HG02852 (cell line): ENCODE data around the gene NPEPL1.
"Not testable (repeated sequence)": the region's sequence is repeated elsewhere in the genome, so short reads cannot be mapped to it uniquely, and the experiment has no call there.

Experiments
- ATAC-seq: cut with Tn5 transposase; IDR thresholded peaks from one replicate; pipeline ENCODE4 v1.9.1; 2021; ENCODE audit warnings: mild to moderate bottlenecking, moderate library complexity; ENCODE audit not compliant: unreplicated experiment

NPEPL1 gene

DNA sequence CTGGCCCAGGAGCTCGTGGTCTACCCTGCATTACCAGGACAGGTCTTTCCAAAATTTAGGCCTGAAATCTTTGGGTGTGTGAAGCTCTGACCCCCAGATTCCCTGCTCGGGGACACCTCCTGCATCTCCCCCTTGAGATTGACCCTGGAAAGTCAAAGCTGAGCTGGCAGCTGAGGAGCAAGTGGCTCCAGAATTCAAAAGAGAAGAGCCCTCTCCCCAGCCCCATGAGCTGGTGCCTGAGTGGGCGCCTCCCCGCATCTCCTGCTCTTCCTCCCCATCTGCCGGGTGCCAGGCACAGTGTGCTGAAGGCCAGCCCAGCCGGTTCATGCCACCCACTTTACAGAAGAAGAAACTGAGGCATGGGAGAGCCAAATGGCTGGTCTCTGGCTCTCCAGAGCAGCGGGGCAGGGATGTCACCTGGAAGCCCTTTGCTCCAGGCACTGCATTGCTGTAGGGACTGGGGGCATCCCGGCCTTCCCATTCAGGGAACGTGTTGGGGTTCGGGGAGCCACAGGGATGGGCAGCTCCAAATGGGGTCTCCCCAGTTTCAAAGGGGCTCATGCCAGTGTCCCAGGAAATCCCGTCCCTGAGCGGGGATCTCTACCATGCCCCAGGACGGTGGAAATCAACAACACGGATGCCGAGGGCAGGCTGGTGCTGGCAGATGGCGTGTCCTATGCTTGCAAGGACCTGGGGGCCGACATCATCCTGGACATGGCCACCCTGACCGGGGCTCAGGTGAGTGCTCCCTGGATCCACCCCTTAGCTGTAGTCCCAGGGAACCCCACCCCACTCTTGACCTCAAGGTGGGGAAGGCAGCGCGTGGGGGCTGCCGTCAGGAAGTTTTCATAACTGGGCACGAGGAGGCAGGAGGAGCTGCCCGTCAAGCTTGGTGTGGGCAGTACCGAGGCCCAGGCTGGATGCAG is 20.5 kb downstream of the NPEPL1 start:
- ATAC-seq = no peak

DNA sequence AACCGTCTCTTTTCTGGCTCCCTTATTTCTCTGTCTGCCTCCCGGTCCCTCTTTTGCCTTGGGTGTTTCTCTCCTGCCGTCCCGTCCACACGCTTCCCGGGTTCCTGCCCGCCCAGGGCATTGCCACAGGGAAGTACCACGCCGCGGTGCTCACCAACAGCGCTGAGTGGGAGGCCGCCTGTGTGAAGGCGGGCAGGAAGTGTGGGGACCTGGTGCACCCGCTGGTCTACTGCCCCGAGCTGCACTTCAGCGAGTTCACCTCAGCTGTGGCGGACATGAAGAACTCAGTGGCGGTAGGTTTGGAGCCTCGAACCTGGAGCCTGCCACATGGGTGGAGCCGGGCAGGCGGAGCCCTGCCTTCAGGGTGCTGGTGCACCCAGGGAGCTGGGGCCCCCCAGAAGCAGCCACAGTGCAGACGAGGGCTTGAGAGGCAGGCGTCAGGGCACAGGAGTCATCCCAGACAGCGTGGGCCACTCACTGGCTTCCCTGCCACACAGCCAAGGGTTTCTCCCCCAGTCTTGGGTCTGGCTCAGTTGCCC is 21.3 kb downstream of the NPEPL1 start:
- no peak for ATAC-seq

DNA sequence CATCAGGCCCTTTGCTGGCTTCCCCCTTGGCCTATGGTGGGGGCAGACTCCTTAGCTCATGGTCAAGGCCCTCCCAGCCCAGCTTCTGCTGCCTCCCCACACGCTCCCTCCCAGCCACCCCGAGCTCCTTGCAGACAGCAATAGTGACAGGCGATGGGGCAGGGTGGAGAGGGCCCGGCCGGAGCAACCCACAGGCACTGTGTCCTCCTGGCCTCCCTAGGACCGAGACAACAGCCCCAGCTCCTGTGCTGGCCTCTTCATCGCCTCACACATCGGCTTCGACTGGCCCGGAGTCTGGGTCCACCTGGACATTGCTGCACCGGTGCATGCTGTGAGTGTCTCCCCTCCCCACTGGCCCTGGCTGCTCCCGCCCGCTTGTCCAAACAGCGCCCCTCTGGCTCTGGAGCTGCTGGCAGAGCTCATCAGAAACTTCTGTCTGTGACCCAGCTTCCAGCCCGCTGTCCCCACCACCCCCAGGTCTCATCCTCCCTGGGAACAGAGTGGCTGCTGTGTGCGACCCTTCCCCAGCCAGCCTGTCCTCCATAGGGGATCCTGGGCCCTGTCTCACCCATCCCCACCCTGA is 21.8 kb downstream of the NPEPL1 start:
- ATAC-seq = no peak

DNA sequence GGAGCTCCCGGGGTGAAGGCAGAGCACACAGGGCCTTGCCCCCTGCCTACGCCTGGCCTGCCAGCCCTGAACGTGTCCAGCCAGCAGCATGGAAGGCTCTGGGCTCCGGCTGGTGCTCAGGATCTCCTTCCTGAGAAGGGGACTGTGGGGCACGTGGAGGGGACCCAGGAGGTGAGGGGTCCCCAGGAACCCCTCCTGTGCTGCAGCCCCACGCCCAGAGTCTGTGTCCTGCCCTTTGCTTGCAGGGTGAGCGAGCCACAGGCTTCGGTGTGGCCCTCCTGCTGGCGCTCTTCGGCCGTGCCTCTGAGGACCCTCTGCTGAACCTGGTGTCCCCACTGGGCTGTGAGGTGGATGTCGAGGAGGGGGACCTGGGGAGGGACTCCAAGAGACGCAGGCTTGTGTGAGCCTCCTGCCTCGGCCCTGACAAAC is 22.3 kb downstream of the NPEPL1 start:
- ATAC-seq = no peak

DNA sequence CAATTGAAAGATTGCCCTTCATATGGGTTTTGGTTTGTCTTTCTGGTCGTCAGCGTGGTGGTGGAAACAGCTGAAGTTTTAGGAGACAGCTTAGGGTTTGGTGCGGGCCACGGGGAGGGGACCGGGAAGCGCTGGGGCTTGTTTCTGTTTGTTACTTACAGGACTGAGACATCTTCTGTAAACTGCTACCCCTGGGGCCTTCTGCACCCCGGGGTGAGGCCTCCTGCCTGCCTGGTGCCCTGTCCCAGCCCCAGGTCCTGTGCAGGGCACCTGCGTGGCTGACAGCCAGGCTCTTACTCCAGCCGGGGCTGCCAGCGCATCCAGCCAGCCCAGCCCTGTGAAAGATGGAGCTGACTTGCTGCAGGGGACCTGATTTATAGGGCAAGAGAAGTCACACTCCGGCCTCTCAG is 22.8 kb downstream of the NPEPL1 start:
- no peak for ATAC-seq

DNA sequence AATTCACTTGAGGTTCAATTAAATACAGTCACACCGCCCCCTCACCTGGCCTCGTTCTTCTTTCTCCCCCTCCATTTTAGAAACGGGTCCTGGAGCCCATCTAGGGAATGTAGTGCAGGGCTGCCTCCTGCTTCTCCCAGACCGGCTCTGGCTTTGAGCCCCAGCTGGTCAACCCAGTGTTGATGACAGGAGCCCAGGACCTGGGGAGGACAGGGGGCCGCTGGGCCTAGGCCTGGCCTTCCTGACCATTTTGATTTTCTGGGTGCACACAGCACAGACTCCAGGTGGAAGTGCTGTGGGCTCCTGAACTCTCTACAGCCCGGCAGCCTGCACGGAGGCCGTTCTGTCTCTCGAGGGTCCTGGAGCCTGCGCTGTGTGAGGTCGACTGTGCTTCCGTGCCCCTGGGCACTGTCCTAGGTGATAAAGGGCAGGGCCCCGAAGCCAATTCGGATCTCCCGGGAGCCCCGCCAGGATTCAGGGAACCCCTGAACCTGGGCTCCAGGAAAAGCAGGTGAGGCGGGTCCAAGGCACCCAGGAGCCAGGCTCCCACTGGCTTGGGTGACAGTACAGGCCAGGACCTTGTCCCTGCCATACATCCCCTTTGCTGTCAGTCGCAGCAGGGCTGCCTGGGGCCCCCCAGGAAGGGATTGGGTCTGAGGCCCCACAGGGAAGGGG is 23.3 kb downstream of the NPEPL1 start:
- ATAC-seq = no peak

DNA sequence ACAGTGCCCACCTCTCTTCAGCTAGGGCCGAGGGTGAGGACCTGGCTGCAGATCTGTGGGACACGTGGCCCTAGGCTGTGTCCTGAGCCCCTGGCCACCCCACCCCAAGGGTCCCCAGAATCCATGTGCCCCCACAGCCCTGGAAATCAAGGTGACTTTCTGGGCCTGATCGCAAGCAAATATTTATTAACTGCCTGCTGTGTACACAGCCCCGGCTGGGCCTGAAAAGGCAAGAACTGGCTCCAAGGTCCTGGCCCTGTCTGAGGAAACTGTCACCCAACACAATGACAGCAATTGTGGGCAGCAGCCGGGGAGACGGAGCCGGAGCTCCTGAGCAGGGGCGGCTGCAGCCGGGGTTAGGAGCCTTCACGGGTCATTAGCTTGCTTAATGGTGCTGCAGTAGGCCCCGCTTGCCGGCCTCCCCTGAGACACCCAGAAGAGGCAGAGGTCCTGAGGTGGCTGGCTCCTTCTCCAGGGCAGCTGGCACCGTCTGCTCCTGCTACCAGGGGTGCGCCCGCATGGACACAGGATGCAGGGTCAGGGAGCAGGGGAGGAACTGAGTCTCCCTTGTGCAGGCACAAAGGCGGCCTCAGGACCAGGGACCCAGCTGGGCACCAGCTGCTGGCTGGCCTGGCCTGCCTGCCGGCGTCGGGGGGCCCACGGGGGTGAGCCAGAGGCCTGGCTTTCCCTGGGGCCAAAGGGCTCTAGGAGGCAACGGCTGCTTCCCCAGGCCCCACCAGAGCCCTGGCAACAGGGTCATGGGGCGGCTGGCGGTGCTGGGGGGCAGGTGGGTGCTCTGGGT is 24.1 kb downstream of the NPEPL1 start:
- ATAC-seq = no peak

DNA sequence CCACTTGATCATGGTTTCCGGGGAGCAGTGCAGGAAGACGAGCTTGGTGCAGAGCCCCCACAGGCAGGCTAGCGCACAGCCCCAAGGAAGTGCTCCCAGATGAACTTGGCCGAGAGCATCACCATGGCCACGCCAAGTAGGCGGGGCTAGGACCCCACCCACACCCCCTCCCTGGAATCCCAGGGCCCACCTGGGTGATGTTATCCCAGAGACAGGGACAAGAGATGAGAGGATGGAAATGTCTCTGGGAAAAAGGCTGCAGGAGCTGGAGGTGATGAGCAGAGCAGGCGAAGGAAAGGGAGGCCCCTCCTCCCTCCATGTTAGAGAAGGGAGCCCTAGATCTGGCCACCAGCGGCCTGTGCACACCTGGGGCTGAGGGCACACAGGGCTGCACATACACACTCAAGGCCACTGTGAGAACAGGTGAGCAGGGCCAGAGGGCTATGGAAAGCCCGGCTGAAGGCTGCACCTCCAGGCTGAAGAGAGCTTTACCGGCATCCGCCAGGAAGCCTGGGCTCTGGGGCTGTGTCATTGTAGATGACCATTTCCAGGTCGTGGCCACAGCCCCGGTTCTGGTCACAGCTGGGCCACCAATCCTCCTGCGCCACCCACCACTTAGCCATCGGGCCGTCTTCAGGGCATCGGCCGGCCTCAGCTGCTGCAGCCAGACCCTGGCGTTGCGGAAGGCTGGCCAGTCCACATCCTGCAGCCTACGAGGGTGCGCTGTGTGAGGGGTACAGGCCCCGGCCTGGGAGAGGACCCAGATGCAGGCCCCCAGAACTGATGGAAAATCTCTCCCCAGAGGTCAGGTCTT is 24.9 kb downstream of the NPEPL1 start:
- no peak for ATAC-seq

DNA sequence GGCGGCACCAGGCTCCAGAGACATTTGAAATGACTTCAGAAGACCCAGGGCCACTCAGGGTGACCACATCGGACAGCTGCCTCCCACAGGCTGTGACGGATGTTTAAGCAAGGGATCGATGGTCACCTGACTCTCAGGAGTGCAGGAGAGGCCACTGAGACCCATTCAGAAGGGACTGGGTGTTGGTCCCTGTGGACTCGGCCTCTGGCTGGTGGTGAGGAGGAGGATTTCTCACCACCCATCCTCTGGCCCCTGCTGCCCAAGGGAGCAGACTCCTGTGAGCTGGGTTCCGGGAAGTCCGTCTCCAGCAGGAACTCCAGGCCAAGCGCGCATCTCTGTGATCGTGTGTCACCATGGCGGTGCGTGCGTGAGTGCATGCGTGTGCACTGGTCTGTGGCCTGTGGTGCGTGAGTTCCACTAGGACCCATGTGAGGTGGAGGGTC is 25.5 kb downstream of the NPEPL1 start:
- ATAC-seq = no peak

DNA sequence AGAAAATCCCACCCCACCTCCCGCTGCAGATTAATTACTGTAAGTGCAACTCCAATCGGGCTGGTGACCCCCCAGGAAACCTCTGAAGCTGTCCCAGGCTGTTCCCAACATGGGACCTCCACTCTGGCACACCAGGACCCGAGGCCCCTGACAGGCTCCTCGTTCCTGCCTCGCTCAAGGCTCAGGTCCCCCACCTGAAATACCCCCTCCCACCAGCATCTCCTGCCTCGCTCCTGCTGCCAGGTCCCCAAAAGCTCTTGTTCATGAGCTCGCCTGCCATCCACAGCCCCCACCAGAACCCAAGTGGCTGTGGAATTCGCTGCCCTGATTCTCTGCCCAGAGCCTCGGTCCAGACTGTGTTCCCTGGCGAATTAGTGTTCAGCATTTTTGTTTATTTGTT is 26.1 kb downstream of the NPEPL1 start:
- no peak for ATAC-seq

DNA sequence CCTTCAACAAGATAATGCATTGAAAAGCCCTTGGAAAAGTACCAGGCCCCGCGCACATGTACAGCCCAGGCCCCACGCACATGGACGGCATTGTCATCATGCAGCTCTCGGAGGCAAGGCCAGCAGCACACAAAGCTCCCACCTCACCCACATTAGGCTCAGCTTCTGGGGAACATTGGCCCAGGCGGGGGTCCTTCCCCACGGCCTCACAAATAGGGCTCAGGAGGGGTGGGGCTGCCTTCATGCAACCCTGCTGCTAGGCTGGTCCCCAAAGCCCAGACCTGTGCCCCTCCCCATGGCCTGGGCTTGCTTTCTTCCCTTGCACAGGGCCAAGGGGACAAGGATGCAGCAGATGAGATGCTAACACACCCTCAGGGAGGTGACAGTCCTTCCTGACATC is 26.7 kb downstream of the NPEPL1 start:
- ATAC-seq = no peak

DNA sequence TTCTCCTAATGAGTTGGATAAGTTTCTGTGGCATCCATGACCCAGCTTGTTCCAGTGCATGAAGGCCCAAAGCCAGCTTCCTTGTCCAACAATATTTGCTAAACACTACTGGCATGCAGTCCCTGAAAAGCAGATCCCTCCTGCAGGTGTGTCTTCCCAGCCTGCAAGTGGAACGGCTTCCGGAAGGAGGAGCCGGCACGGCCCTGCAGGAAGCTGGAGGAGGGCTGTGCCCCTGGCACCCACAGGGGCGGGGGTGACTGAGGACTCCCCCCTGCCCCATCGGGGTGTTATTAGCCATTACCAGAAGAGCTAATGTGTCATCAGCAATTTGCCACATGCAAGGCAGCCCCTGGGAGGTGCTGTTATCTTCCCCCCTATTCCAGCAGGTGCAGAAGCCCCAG is 27.4 kb downstream of the NPEPL1 start:
- ATAC-seq = no peak

DNA sequence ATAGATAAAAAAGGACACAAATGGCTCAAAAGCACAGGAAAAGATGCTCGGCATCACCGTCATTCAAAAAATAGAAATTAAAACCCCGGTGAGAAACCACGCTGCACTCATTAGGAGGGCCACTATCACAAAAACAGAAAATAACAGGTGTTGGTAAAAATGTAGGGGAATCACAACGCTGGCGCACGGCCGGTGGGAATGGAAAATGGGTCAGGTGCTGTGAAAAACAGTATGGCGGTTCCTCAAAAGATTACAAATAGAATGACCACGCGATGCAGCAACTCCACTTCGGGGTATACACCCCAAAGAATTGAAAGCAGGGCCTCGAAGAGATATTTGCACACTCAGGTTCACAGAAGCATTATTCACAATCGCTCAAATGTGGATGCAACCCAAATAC is 28.3 kb downstream of the NPEPL1 start:
- ATAC-seq = no peak

DNA sequence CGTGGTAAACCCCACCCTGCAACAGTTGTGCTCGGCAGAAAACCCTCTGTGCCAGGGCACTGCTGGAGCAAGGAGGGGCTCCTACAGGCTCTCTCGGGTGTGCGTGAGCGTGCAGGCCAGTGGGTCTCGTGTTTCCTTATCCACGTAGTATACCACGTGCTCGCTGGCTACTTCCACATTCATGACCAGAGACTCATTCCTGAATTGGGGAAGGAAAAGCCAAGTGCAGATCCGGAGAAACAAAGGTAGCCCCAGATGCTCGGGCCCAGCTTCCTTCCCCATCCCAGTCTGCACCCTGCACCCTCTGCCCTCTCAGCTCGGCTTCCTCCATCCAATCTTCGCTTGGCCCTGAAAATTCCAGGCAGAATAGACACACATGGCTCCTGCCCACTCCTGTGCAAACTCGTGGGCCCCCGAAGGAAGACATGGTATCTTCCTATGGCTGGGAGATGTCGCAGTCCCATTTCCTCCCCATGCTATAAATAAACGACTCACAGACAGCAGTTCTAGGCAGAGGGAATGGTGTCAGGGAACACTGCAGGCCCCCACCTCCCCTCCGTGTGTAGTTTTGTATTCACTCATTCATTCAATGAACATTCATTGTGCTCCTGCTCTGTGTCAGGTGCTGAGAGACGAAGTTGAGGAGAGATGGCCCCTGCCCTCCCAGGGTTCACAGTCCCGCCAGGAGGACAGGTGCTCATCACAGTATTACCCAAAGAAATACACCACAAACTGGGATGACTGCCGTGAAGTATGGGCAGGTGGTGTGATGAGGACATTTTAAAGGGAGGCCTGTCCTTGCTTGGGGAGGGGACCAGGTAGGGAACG is 29.6 kb downstream of the NPEPL1 start:
- no peak for ATAC-seq

DNA sequence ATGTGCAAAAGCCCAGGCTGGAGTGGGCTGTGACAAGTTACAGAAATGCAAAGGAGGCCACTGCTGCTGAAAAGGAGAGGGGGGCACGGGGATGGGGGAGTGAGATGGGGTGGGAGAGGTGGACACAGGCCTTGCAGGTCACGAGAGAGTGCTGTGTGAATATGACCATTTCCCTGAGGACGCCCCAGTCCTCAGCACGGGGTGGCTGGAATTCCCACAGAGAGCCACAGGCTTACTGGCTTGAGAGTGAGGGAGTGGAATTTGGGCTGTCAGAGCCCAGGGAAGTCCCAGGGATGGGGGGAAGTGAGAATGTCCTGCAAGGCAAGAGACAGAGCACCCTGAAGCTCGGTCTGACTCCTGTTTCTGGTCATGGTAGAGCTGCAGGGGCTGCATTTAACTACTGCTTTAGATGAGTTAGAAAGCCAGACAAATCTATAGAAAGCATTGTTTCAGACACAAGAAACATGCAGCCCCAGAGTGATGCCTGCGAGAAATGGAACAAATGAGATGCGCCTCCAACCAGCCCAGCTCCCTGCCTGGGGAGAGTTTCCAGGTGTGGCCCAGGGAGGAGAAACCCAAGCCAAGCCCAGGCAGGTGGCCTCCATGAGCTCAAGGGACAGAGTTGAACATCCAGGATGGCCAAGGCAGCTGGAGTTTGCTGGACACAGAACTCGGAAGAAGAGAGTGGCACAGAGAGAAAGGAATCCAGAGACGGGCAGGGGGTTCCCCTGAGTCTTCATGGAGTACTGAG is 30.5 kb downstream of the NPEPL1 start:
- no peak for ATAC-seq

DNA sequence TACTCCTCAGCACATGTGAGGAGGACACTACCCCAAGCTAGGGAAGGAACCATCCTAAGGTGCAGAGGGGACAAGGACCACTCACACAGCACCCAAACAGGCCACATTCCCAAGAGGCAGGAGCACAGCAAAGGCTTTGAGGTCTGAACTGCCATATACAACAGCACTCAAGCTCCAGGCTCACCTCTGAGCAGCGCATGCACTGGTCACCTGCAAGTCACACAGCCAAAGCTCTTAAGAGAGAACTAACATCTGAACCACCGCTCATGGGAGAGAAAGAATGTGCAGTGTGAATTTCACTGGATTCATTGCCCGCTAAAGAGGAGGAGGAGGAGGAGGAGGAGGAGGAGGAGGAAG is 31.0 kb downstream of the NPEPL1 start:
- ATAC-seq = no peak

DNA sequence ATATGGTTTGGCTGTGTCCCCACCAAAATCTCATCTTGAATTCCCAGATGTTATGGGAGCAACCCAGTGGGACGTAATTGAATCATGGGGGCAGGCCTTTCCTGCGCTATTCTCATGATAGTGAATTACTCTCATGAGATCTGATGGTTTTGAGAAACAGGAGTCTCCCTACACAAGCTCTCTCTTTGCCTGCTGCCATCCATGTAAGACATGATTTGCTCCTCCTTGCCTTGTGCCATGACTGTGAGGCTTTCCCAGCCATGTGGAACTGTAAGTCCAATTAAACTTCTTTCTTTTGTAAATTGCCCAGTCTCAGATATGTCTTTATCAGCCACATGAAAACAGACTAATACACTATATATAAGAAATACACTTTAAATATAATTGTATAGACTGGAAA is 33.6 kb downstream of the NPEPL1 start:
- ATAC-seq = not testable (repeated sequence)

DNA sequence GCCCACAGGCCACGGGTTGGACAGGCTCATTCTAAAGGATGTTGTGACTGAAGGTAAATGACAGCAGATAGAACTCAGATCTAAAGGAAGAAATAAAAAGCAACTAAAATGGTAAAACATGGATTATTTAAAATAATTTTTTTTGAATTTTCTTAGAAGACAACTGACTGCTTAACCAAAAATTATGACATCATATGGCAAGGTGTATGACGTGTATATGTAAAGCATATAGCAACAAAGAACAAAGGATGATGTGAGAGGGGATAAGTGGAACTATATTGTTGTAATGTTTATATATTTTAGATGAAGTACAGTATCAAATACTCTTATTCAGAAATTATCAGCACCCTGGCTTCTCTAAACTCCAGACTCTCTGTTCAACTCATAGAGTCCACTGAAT is 38.6 kb downstream of the NPEPL1 start:
- ATAC-seq = no peak
